C4-2B (cell line): ENCODE results near the gene ITFG2.

Experiments
- H3K27ac ChIP-seq: fragments of 450-650 bp; 2 replicates; pipeline ENCODE4 v1.5.1; 2017
- CTCF ChIP-seq: fragments of 450-650 bp; conservative IDR thresholded peaks from 2 replicates; pipeline ENCODE4 v1.5.1; 2017; ENCODE audit warnings: mild to moderate bottlenecking
- ZFX ChIP-seq: fragments of 450-650 bp; IDR thresholded peaks from 2 replicates; pipeline ENCODE4 v1.6.1; 2017

ITFG2 gene

GRCh38 chr12:2791089-2791488, 21.4 kb upstream of the ITFG2 start:
- TF ChIP-seq ZFX: no peak
- no peak for TF ChIP-seq CTCF
- H3K27ac ChIP-seq: no peak overlapping the region

GRCh38 chr12:2792671-2793500, 19.6 kb upstream of the ITFG2 start:
- H3K27ac ChIP-seq: no peak overlapping the region
- no peak for TF ChIP-seq CTCF
- TF ChIP-seq ZFX: no peak

- no peak overlapping the region; the same call in 1 of the 2 replicates for H3K27ac ChIP-seq
- TF ChIP-seq CTCF: no peak
- no peak for TF ChIP-seq ZFX
Measured at GRCh38 chr12:2793561-2793960, 18.9 kb upstream of the ITFG2 start.

- H3K27ac ChIP-seq: peak overlapping the region; percentile 98
- no peak for TF ChIP-seq ZFX
- no peak for TF ChIP-seq CTCF
Measured at GRCh38 chr12:2794191-2794735, 18.2 kb upstream of the ITFG2 start.

- TF ChIP-seq CTCF (no peak), ZFX (no peak)
- H3K27ac ChIP-seq: peak within 1 kb of the TSS; percentile 98
Measured at GRCh38 chr12:2794736-2795289, 17.7 kb upstream of the ITFG2 start, which contains the start of gene FKBP4. TSS of gene FKBP4 (plus strand) at chr12:2794970. CDS start at chr12:2795140, 170 bp downstream.

- TF ChIP-seq CTCF (no peak), ZFX (peak; percentile 89)
- H3K27ac ChIP-seq: peak overlapping the region; percentile 98
Measured at GRCh38 chr12:2795291-2796186, 16.9 kb upstream of the ITFG2 start.
